GM12892 (cell line): ENCODE data around the gene PGAM1.

Source experiments
- POLR2A ChIP-seq: IDR thresholded peaks from 2 replicates; pipeline ENCODE4 v1.6.1; 2011; ENCODE audit warnings: low read depth, low read length, control low read depth
- TAF1 ChIP-seq: IDR thresholded peaks from 2 replicates; pipeline ENCODE4 v1.6.1; 2011; ENCODE audit warnings: low read depth, mild to moderate bottlenecking, control low read depth, low read length, borderline replicate concordance

DNA sequence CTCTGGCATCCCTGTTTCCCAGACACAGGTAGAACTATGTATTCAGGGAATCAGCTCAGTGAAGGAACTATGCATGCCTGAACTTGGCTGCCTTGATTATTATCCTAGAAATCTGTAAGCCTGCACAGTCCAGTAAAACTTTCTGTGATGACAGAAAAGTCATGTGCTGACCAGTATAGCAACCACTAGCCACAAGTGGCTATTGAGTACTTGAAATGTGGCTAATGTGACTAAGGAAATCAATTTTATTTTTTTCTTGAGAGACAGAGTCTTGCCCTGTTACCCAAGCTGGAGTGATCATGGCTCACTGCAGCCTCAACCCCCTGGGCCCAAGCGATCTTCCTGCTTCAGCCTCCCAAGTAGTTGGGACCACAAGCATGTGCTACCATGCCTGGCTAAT, 16.3 kb downstream of the PGAM1 start:
- TF ChIP-seq TAF1 (no peak), POLR2A (no peak)
